GM11168 (cell line): ENCODE results near the gene WDR55.
"Not testable (repeated sequence)": the region's sequence is repeated elsewhere in the genome, so short reads cannot be mapped to it uniquely, and the experiment has no call there.

ENCODE experiments used
- in situ Hi-C: fragments of 300-500 bp; cut with MboI; formaldehyde crosslinking; loops from one replicate; pipeline ENCODE4 v1.12.0; 2022; ENCODE audit warnings: low sequenced_read_pairs; ENCODE audit not compliant: unreplicated experiment

WDR55 gene

GRCh38 chr5:140707812-140708211, 43.1 kb downstream of the WDR55 start:
- in situ Hi-C loops: no loop called here

GRCh38 chr5:140708787-140709186, 44.1 kb downstream of the WDR55 start:
- in situ Hi-C loops: not testable (repeated sequence)

- in situ Hi-C loops: loop anchor here (10.0 kb wide), 1 partner anchor 346 kb away; the partner anchor contains the start of gene SLC4A9
Observed at GRCh38 chr5:140710899-140711552, 46.3 kb downstream of the WDR55 start.

DNA sequence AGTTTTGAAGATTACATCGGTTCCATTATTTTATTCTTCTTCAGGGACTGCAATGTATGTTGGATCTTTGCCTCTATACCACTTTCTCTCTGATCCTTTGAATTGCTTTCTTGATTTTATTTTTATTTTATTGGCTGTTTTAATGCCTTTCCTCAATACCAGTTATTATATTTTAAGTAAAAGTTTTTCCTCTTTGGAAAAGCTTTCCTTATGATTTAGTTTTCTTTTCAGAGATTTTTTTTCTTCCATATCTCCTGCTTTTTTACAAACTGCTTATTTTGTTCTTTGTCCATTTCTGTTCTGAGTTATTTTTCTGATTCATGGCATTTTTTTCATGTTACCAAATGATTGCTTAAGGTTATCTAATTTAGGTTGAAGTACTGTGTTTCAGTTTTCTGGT, 47.1 kb downstream of the WDR55 start:
- in situ Hi-C loops: loop anchor here (10.0 kb wide), 1 partner anchor 347 kb away; the partner anchor contains the start of gene SLC4A9

DNA sequence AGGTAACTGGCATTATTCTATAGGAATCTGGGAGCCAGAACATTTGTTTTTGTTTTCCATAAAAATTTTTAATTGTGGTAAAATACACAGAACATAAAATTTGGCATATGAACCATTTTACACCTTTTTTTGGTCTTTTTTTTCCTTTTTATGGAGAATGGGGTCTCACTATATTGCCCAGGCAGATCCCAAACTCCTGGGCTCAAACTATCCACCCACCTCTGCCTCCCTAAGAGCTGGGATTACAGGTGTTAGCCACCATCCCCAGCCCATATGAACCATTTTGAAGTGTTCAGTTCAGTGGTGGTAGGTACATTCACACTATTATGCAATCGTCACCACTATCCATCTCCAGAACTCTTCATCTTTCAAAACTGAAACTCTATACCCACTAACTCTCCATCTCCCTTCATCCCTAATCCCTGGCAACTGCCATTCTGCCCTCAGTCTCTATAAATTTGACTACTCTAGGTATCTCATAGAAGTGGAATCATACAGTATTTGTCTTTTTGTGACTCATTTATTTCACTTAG, 48.9 kb downstream of the WDR55 start:
- in situ Hi-C loops: loop anchor here (10.0 kb wide), 1 partner anchor 349 kb away; the partner anchor contains the start of gene SLC4A9

GRCh38 chr5:140716238-140716637, 51.5 kb downstream of the WDR55 start:
- in situ Hi-C loops: loop anchor here (10.0 kb wide), 1 partner anchor 351 kb away; the partner anchor contains the start of gene SLC4A9

DNA sequence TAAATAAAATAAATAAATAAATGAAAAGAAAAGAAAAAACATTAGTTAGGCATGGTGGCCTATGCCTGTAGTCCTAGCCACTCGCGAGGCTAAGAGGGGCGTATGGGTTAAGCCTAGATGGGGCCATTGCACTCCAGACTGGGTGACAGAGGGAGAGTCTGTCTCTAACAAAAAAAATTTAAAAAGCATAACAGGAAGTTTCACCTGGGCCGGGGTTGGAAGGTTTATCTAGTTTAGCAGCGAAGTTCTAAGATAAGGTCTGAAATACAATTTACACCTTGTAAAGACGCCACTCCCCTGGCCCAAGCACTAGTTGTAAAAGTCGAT, 53.5 kb downstream of the WDR55 start:
- in situ Hi-C loops: loop anchor here (10.0 kb wide), 1 partner anchor 353 kb away; the partner anchor contains the start of gene SLC4A9

DNA sequence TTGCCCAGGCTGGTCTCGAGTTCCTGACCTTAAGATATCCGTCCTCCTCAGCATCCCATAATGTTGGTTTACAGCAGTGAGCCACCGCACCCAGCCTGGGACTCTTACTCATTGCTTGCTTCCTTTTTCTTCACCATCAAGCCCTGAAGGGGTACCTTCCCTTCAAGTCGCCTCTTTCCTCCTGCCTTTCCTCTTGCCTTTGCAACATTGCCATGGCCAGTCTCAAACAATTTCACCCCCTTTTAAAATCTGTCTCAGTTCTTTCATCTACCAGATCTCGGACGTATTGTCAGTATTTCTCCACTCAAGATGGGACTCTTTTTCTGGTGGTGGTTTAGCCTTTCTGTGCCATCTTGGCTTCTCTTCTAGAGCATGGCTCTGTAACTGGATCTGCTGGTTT, 56.0 kb downstream of the WDR55 start:
- in situ Hi-C loops: not testable (repeated sequence)

- in situ Hi-C loops: not testable (repeated sequence)
Observed at GRCh38 chr5:140721395-140721794, 56.7 kb downstream of the WDR55 start.
